Transverse colon (tissue), 4 donors: Measurements from ENCODE around the gene SFXN2. TPM values are rescaled to one million over a fixed set of nuclear protein-coding genes. Genes with fewer than 3 reads are reported as not detected.
A peak's percentile ranks its signal among the peaks of the same experiment; 100 is the strongest.

Source experiments
- DNase-seq: peaks from one replicate; pipeline ENCODE4 v3.0.0-alpha.2; 2019
- H3K27ac ChIP-seq, 4 donors: fragments of 200-600 bp; sonication (generic); 2 replicates each; pipeline ENCODE4 v1.5.1; 2016 to 2018; ENCODE audit warnings: inconsistent platforms in 4 of 4
- H3K27me3 ChIP-seq: fragments of 200-600 bp; sonication (generic); 2 replicates; pipeline ENCODE4 v1.5.1; 2017; ENCODE audit warnings: inconsistent platforms
- H3K36me3 ChIP-seq, 4 donors: fragments of 200-600 bp; sonication (generic); 2 replicates each; pipeline ENCODE4 v1.5.1; 2017 to 2019; ENCODE audit warnings: inconsistent platforms in 4 of 4
- H3K4me1 ChIP-seq, 4 donors: fragments of 200-600 bp; sonication (generic); 2 replicates each; pipeline ENCODE4 v1.5.1; 2017 to 2020; ENCODE audit warnings: inconsistent platforms in 4 of 4
- H3K4me3 ChIP-seq, 4 donors: fragments of 200-600 bp; sonication (generic); 1 replicate in 1 of 4; 2 replicates in 3 of 4; pipeline versions ENCODE4 v1.5.1 to v1.6.1; 2017 to 2019; ENCODE audit warnings: inconsistent platforms in 4 of 4
- H3K9me3 ChIP-seq, 2 donors: fragments of 200-600 bp; sonication (generic); 2 replicates each; pipeline ENCODE4 v1.5.1; 2017 to 2019; ENCODE audit warnings: inconsistent platforms in 2 of 2
- EP300 ChIP-seq: sonication (generic); formaldehyde crosslinking; IDR thresholded peaks from one replicate; pipeline ENCODE4 v1.6.1; 2017; ENCODE audit warnings: antibody characterized with exemption, low read depth
- POLR2A ChIP-seq: fragments of 450-650 bp; IDR thresholded peaks from one replicate; pipeline ENCODE4 v1.6.1; 2016; ENCODE audit warnings: antibody characterized with exemption, mild to moderate bottlenecking, moderate library complexity
- POLR2AphosphoS5 ChIP-seq, 3 donors: sonication (generic); formaldehyde crosslinking; IDR thresholded peaks; one replicate each; pipeline ENCODE4 v1.6.1; 2016; ENCODE audit warnings: antibody characterized with exemption in 3 of 3
- WGBS, 2 donors: methylation state at CpG; one replicate each; pipeline ENCODE4 v1.1.5; 2018; ENCODE audit warnings: low coverage in 1 of 2; 5-methylcytosine and 5-hydroxymethylcytosine counted together
- in situ Hi-C, 4 donors: fragments of 200-750 bp; cut with MboI; loops; one replicate each; pipeline versions ENCODE4 v1.15.0 to v1.15.1; 2017; ENCODE audit warnings: low sequenced_read_pairs in 3 of 4, low pct_ligation_motif_present in 1 of 4, low pct_unique_long_range_greater_than_20kb in 1 of 4
- intact Hi-C: fragments of 100-400 bp; cut with DNase I; formaldehyde crosslinking; loops from one replicate; pipeline ENCODE4 v1.15.1; 2023; ENCODE audit warnings: low total_unique reads
- total RNA-seq, 4 donors: library from RNA; depleted of rRNA; stranded (reverse); fragments of >200 nt; gene quantifications; one replicate each; pipeline ENCODE4 v1.1.0, GENCODE V29; 2016
- TF ChIP-seq, protein P1 (sequence below), 5 experiments: fragments of 200-600 bp in 3 of 5; fragments of 450-650 bp in 2 of 5; sonication (generic) in 3 of 5; IDR thresholded peaks; 1 replicate in 2 of 5; 2 replicates in 3 of 5; pipeline ENCODE4 v1.5.1; 2016 to 2017; ENCODE audit warnings: antibody characterized with exemption in 5 of 5, inconsistent platforms in 3 of 5, mild to moderate bottlenecking in 2 of 5, moderate library complexity in 1 of 5

SFXN2 gene
- total RNA-seq, 4 donors from 2014 or later: 2.1 to 64.9 (median 7.3) TPM

DNA sequence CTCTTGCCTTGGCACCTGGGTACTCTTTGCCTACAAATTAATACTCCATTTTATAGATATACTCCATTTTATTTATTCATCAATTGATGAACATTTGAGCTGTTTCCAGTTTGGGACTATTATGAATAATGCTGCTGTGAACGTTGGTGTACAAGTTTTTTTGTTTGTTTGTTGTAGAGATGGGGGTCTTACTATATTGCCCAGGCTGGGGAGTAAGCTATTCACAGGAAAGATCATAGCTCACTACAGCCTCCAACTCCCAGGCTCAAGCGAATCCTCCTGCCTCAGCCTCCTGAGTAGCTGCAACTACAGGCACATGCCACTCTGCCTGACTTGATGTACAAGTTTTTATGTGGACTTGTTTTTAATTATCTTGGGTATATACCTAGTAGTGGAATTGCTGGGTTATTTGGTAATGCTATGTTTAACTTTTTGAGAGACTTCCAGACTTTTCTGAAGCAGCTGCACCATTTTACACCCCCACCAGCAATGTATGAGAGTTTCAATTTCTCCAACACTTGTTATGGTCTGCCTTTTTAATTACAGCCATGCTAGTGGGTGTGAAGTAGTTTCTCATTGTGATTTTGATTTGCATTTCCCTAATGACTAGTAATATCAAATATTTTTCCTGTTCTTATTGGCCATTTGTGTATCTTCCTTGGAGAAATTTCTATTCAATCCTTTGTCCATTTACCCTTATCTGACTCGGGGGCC, 45.2 kb downstream of the SFXN2 start:
- TF ChIP-seq EP300 (no peak), POLR2A (no peak), POLR2AphosphoS5 (IDR thresholded peaks at IDR 0.05) (no peak)
- TF ChIP-seq, protein P1, sequence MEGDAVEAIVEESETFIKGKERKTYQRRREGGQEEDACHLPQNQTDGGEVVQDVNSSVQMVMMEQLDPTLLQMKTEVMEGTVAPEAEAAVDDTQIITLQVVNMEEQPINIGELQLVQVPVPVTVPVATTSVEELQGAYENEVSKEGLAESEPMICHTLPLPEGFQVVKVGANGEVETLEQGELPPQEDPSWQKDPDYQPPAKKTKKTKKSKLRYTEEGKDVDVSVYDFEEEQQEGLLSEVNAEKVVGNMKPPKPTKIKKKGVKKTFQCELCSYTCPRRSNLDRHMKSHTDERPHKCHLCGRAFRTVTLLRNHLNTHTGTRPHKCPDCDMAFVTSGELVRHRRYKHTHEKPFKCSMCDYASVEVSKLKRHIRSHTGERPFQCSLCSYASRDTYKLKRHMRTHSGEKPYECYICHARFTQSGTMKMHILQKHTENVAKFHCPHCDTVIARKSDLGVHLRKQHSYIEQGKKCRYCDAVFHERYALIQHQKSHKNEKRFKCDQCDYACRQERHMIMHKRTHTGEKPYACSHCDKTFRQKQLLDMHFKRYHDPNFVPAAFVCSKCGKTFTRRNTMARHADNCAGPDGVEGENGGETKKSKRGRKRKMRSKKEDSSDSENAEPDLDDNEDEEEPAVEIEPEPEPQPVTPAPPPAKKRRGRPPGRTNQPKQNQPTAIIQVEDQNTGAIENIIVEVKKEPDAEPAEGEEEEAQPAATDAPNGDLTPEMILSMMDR (IDR thresholded peaks at IDR 0.05): no peak
- Histone ChIP-seq H3K36me3 (no peaks in the 10 kb centered on the region), H3K27ac (peak overlapping the region; percentile 63 to 75 (median 68)), H3K4me3 (no peak overlapping the region), H3K9me3 (no peaks in the 10 kb centered on the region), H3K4me1 (peaks cover 3 to 16% (median 9%) of the 10 kb centered on the region in 4 donors), H3K27me3 (no peaks in the 10 kb centered on the region)
- intact Hi-C loops: no loop called here
- no peak for DNase-seq
- in situ Hi-C loops: no loop called here
- 94 to 95% methylated on average over 2 to 3 of the region's 3 CpGs for WGBS, 2 donors

- Histone ChIP-seq H3K27ac (no peak overlapping the region), H3K9me3 (no peaks in the 10 kb centered on the region), H3K36me3 (no peaks in the 10 kb centered on the region), H3K4me3 (no peak overlapping the region), H3K27me3 (no peaks in the 10 kb centered on the region), H3K4me1 (peaks cover 5 to 28% (median 13%) of the 10 kb centered on the region in 4 donors)
- WGBS, 2 donors: 93% methylated on average over 4 of the region's 4 CpGs; no CpG with 5 or more reads in 1 of the 2 donors
- in situ Hi-C loops (no loop called here), intact Hi-C loops (no loop called here)
- no peak for DNase-seq
- TF ChIP-seq, protein P1 (IDR thresholded peaks at IDR 0.05): no peak
- TF ChIP-seq EP300 (no peak), POLR2A (no peak), POLR2AphosphoS5 (IDR thresholded peaks at IDR 0.05) (no peak)
Observed at GRCh38 chr10:102761981-102762380, 47.5 kb downstream of the SFXN2 start.

DNA sequence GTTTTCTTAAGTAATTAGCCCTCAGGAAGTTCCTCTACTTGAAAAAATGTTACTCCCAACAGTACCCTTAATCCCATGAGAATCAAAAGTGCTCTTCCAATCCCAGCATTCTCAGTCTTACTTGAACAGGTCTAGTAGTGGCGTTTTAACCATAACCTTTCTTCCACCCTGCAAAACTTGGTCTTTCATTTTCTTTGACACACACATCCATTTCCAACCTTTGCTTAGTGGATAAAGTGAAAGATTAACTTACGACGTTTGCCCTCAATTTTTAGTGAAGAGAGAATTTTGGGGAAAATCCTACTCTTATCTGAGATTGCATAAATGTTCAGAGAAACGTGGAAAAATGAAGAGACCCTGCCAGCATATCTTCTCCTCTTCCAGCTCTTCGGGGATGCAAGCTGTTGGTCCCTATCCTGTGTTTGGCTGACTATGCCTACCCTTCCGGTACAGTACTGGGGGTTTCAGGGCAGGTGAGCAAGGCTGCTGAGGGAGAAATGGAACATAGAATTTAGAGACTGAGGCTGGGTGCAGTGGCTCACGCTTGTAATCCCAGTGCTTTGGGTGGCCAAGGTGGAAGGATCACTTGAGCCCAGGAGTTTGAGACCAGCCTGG, 48.1 kb downstream of the SFXN2 start:
- H3K4me3 ChIP-seq: no peak overlapping the region
- WGBS, 2 donors: 87% methylated on average over 7 of the region's 7 CpGs
- H3K27me3 ChIP-seq: no peaks in the 10 kb centered on the region
- no peaks in the 10 kb centered on the region for H3K9me3 ChIP-seq
- intact Hi-C loops (no loop called here), in situ Hi-C loops (no loop called here)
- TF ChIP-seq EP300 (no peak), POLR2A (no peak), POLR2AphosphoS5 (IDR thresholded peaks at IDR 0.05) (no peak)
- TF ChIP-seq, protein P1 (IDR thresholded peaks at IDR 0.05): no peak
- H3K4me1 ChIP-seq: peaks cover 5 to 33% (median 13%) of the 10 kb centered on the region in 4 donors
- no peak overlapping the region for H3K27ac ChIP-seq
- H3K36me3 ChIP-seq: no peaks in the 10 kb centered on the region
- no peak for DNase-seq

GRCh38 chr10:102763037-102763607, 48.7 kb downstream of the SFXN2 start:
- no peak overlapping the region for H3K4me3 ChIP-seq
- TF ChIP-seq POLR2AphosphoS5 (IDR thresholded peaks at IDR 0.05) (no peak), POLR2A (no peak), EP300 (no peak)
- TF ChIP-seq, protein P1 (IDR thresholded peaks at IDR 0.05): no peak
- no peaks in the 10 kb centered on the region for H3K9me3 ChIP-seq
- DNase-seq: no peak
- WGBS, 2 donors: 85 to 89% methylated on average over 3 to 7 of the region's 7 CpGs
- in situ Hi-C loops: no loop called here
- H3K36me3 ChIP-seq: no peaks in the 10 kb centered on the region
- intact Hi-C loops: no loop called here
- peaks cover 5 to 35% (median 13%) of the 10 kb centered on the region in 4 donors for H3K4me1 ChIP-seq
- no peaks in the 10 kb centered on the region for H3K27me3 ChIP-seq
- no peak overlapping the region for H3K27ac ChIP-seq
